Measurements from ENCODE around the gene CD200R1L.

DNA sequence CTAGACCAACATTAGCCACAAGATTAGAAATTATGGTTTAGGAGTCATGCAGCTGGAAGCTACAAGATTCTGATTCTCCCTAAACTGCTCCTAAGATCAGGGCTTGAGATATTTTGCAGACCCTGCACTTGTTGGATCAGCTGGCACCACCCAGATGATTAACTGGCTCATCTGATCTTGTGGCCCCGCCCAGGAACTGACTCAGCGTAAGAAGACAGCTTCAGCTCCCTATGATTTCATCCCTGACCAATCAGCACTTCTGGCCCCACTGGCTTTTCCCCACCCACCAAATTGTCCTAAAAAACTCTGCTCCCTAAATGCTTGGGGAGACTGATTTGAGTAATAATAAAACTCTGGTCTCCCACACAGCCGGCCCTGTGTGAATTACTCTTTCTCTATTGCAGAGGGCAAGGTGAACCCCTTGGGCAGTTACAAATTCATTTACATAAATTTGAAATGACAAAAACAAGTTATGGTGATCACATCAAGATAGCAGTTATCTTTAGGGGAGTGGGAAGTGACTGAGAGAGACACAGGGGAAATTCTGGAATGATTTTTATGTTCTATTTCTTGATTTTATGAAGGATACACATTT is 76.5 kb downstream of the CD200R1L start:
- TF ChIP-seq, protein P1, sequence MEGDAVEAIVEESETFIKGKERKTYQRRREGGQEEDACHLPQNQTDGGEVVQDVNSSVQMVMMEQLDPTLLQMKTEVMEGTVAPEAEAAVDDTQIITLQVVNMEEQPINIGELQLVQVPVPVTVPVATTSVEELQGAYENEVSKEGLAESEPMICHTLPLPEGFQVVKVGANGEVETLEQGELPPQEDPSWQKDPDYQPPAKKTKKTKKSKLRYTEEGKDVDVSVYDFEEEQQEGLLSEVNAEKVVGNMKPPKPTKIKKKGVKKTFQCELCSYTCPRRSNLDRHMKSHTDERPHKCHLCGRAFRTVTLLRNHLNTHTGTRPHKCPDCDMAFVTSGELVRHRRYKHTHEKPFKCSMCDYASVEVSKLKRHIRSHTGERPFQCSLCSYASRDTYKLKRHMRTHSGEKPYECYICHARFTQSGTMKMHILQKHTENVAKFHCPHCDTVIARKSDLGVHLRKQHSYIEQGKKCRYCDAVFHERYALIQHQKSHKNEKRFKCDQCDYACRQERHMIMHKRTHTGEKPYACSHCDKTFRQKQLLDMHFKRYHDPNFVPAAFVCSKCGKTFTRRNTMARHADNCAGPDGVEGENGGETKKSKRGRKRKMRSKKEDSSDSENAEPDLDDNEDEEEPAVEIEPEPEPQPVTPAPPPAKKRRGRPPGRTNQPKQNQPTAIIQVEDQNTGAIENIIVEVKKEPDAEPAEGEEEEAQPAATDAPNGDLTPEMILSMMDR (IDR thresholded peaks at IDR 0.05): no peak
- TF ChIP-seq POLR2A (IDR thresholded peaks at IDR 0.05): no peak
- TF ChIP-seq EP300 (IDR thresholded peaks at IDR 0.05; ENCODE audit: low read depth): no peak
- no peak for TF ChIP-seq POLR2AphosphoS5 (IDR thresholded peaks at IDR 0.05)

Measured in transverse colon (tissue), 4 donors.